ENCODE results near the gene ZNF205.
A peak's percentile ranks its signal among the peaks of the same experiment; 100 is the strongest.

Gene ZNF205

GRCh38 chr16:3101018-3101840, 11.2 kb upstream of the ZNF205 start:
- DNase-seq (ENCODE audit: low read depth): peak; percentile 81

DNA sequence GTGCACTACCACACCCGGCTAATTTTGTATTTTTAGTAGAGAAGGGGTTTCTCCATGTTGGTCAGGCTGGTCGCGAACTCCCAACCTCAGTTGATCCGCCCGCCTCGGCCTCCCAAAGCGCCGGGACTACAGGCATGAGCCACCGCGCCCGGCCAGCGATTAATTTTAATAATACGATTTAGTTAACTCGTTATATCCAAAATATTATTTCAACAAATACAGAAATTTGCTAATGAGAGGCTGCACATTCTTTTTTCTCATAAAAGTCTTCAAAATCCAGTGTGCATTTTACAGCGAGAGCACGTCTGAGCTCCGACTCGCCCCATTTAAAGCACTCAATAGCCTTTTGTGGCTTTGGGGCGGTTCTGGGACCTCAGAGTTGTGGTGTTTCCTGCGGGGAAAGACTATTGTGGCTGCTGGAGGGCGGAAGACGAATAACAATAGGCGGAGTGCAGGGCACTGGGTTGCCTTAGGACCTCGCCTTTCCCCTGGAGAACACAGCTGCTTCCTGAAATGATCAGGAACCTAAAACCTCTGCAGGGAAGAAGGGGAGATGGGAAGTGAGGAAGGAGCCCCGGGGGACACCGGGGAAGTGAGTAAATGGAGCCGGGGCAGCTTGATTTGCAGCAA, 10.4 kb upstream of the ZNF205 start:
- peak; percentile 83 for DNase-seq (ENCODE audit: low read depth)

DNA sequence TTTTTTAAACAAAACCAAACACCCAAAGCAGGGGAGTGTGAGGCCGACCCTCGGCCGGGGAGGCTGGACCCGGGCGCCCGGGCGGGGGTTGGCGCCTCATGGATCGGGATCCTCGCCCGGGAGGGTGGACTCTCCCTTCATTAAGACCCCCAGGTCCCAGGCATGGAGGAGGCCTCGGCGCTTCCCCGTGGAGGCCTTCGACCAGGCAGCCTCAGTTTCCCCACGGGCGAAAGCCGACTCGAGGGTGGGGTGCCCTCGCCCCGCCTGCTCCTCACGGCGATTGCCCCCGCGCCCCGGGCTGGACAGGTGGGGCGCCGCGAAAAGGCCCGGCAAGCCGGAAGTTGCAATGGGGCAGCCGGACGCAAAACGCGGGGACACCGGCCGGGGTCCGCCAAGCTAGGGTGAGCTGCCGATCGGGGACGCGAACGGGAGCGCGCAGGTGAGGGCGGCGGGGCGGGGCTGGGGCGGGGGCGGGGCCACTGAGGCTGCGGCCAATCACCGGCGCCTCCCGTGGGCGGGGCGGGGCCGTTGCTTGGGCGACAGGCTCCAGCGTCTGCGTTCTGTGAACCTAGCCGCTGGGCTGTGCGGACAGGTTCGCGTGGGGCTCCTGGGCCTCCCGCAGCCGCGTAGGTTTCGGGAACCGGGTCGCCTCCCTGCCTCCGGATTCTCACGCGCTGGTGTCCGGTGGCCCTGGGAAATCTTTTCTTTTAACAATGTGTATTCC, 6.0 kb upstream of the ZNF205 start:
- no peak for DNase-seq (ENCODE audit: low read depth)

- DNase-seq (ENCODE audit: low read depth): no peak
Measured at GRCh38 chr16:3112881-3113574, 642 bp downstream of the ZNF205 start.

DNA sequence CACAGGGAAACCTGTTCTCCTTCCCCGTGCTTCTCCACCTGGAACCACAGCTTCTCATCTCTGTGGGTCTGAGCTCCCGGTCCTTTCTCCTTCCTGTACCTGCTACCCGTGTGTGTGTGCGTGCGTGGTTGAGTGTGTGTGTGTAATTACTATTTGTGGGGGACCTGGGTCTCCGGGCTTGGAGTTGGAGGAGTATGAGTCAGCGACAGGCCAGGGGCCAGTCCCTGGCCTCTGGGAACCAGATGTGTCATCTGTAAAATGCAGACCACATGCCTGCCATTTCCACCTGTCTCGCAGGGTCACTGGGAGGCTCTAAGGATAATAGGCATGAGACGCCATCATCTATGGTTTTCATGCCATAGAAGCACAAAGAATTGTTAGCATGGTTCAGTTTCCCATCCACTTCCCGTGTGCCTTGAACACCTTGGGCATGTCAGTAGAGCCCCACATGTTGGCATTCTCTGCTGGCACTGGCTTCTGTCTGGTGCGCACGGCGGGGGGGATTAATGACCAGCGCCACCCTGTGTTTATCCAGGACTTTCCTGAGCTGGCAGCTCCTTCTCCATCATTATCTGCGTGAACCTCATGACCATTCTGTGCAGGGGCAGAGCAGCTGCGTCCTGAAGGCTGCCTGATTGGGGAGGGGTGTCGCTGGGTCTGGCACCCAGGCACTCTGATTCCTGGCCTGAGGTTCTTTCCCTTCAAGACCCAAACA, 1.5 kb downstream of the ZNF205 start:
- no peak for DNase-seq (ENCODE audit: low read depth)

- no peak for DNase-seq (ENCODE audit: low read depth)
Measured at GRCh38 chr16:3115003-3115402, 2.6 kb downstream of the ZNF205 start.

- no peak for DNase-seq (ENCODE audit: low read depth)
Measured at GRCh38 chr16:3115561-3115960, 3.2 kb downstream of the ZNF205 start.

DNA sequence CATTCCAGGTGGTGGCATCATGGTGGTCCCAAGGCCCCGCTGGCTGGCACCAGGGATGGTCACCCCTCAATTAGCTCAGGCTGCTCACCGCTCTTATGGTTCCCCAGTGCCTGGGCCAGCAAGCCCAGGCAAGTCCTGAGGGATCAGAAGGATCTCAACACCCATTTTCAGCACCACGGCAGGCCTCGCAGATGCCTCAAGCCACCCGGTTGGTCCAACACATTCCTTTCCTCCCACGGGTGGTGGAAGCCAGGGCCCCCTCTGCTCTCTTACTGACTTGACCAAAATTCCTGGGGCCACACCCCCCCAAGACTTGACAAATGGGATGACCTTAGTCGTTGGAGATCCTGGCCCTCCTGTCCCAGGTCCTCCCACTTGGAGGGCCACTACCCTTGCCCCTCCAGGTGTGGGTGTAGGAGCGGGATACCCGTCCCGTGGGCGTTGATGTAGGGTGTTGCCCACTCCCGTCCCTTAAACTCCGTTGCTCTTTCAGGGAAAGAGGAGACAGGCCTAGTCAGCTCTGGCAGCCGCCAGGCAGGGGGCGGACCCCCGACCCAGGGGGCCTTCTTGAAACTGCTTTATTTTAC, 5.9 kb downstream of the ZNF205 start:
- no peak for DNase-seq (ENCODE audit: low read depth)

GRCh38 chr16:3118846-3119245, 6.5 kb downstream of the ZNF205 start:
- DNase-seq (ENCODE audit: low read depth): no peak

DNA sequence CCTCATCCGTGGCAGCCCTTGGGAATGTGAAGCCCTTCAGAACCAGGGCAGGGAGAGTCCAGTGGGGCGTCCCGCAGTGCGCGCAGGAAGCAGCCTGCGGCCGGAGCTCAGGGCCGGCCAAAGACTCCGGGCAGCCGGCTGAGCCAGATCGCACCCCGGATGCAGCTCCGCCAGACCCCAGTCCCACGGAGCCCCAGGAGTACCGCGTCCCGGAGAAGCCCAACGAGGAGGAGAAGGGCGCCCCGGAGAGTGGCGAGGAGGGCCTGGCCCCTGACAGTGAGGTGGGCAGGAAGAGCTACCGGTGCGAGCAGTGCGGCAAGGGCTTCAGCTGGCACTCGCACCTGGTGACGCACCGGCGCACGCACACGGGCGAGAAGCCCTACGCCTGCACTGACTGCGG, 6.9 kb downstream of the ZNF205 start:
- DNase-seq (ENCODE audit: low read depth): no peak

DNA sequence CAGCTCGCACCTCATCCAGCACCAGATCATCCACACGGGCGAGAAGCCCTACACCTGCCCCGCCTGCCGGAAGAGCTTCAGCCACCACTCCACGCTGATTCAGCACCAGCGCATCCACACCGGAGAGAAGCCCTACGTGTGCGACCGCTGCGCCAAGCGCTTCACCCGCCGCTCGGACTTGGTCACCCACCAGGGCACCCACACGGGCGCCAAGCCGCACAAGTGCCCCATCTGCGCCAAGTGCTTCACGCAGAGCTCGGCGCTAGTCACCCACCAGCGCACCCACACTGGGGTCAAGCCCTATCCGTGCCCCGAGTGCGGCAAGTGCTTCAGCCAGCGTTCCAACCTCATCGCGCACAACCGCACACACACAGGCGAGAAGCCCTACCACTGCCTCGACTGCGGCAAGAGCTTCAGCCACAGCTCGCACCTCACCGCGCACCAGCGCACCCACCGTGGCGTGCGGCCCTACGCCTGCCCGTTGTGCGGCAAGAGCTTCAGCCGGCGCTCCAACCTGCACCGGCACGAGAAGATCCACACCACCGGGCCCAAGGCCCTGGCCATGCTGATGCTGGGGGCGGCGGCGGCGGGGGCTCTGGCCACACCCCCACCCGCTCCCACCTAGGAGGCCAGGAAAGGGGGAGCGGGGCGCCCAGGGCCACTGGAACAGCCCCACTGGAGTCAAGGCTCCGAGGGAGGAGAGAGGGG, 7.5 kb downstream of the ZNF205 start:
- no peak for DNase-seq (ENCODE audit: low read depth)

GRCh38 chr16:3120435-3120834, 8.0 kb downstream of the ZNF205 start:
- DNase-seq (ENCODE audit: low read depth): no peak

DNA sequence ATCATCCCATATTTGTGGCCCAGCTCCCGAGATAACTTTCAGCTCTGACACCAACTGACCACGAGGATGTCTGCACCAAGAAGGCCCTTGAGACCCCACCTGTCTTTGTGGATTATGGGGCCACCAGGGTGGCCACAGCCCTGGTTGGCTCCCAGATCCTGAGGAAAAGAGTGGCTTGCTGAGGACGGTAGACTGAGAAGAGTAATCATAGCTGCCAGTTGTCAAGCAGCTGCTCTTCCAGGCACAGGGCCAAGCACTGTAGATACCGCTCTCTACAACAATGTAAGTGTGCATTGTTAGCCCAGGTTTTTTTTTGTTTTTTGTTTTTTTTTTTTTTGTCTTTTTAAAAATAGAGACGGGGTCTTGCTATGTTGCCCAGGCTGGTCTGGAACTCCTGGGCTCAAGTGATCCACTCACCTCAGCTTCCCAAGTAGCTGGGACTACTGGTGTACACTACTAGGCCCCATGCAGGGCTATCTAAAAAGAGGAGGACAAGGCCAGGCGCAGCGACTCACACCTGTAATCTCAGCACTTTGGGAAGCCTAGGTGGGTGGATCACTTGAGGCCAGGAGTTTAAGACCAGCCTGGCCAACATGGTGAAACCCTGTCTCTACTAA, 9.6 kb downstream of the ZNF205 start:
- no peak for DNase-seq (ENCODE audit: low read depth)

GRCh38 chr16:3122926-3123570, 10.7 kb downstream of the ZNF205 start:
- no peak for DNase-seq (ENCODE audit: low read depth)

DNA sequence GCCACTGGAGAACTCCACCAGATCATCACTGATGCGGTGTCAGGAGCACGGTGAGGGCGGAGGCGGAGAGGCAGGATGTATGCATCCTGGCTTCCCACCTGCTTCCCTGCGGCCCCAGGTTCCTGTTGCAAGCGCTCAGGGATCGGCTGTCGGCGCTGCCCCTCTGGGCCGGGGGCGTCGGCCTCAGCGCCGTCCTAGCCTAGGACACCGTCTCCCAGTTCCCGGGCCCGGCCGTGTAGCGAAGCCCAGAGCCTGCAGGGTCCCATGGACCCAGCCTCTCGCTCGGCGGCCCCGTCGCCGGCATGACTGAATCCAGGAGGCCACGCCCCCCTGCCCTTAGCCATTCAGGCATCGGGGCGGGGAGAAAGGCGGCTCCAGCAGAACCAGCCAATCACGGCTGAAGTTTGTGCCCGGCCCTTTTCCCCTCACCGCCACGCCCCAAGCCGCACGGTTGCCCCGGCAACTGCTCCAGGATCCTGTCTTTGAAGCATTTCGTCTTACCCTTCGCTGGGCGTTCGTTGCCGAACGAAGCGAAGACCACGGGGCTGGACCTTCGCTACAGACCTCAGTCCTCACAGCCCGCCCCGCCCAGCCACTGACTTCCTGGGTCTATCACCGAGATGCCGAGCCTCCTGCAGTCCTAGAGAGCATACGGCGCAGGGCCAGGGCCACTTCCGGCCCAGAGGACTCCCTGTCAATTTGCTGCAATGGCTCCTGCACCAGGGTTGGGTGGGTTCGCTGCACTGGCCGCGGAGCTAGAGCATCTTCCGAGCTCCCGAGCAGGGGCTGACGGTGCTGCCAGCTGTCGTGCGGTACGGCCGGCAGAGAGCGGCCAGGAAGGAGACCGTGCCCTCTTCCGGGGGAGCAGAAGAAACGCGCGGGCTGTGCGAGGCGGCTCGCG, 11.8 kb downstream of the ZNF205 start:
- DNase-seq (ENCODE audit: low read depth): peak; percentile 87

- no peak for DNase-seq (ENCODE audit: low read depth)
Measured at GRCh38 chr16:3127745-3128144, 15.4 kb downstream of the ZNF205 start.

GRCh38 chr16:3129137-3130131, 17.0 kb downstream of the ZNF205 start:
- DNase-seq (ENCODE audit: low read depth): peak; percentile 84
